Gastrocnemius medialis (tissue), 4 donors: Measurements from ENCODE around the gene IL22RA1.

Experiments
- CTCF ChIP-seq, 5 experiments: fragments of 450-650 bp in 3 of 5; fragments of 200-600 bp in 2 of 5; sonication (generic) in 2 of 5; IDR thresholded peaks in 4 of 5; conservative IDR thresholded peaks in 1 of 5; 1 replicate in 4 of 5; 2 replicates in 1 of 5; pipeline ENCODE4 v1.5.1; 2016 to 2019; ENCODE audit warnings: antibody characterized with exemption in 5 of 5, mild to moderate bottlenecking in 3 of 5, moderate library complexity in 3 of 5
- POLR2A ChIP-seq, 2 donors: fragments of 450-650 bp; IDR thresholded peaks; one replicate each; pipeline ENCODE4 v1.6.1; 2017; ENCODE audit warnings: antibody characterized with exemption in 2 of 2, mild to moderate bottlenecking in 2 of 2, moderate library complexity in 2 of 2

DNA sequence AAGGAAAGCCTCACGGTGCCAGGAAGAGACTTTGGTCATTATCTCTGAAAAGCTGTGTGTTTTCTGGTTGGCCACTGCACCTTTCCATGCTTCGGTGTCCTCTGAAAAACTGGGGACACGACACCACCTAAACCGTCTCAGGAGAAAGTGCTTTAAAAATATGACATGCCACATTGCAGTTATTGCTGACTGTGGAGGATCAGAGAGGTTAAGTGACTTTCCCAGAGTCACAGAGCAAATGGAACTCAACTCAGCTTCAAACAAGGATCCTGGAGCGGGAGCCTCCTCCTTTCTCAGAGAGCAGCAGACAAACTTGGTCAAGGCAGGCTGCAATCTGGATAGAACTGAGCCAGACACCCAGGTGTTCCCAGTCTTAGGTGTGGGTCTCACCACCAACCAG lies 44.8 kb downstream of the IL22RA1 start:
- TF ChIP-seq CTCF (IDR thresholded peaks at IDR 0.05 in 4 of 5, conservative IDR thresholded peaks at IDR 0.05 in 1 of 5) (no peak), POLR2A (IDR thresholded peaks at IDR 0.05) (no peak)
